Astrocyte (in vitro differentiated cells and primary cell): ENCODE data around the gene SLCO4A1. TPM values are rescaled to one million over a fixed set of nuclear protein-coding genes. Genes with fewer than 3 reads are reported as not detected.

Source experiments
- DNase-seq: peaks from one replicate; pipeline ENCODE4 v3.0.0-alpha.2; 2010; ENCODE audit warnings: low read depth
- FAIRE-seq: peaks from 2 replicates; lab custom pipeline; 2011; peaks lifted over from hg19 to GRCh38; lab: Jason Lieb, UNC
- H2AFZ ChIP-seq: 2 replicates; pipeline ENCODE4 v1.6.0; 2012; ENCODE audit warnings: low read depth, low read length, inconsistent platforms
- H3K27ac ChIP-seq: 2 replicates; pipeline ENCODE4 v1.5.1; 2011; ENCODE audit warnings: low read depth, low read length, inconsistent platforms
- H3K27me3 ChIP-seq: 2 replicates; pipeline ENCODE4 v1.6.0; 2011; ENCODE audit warnings: low read length, inconsistent platforms; ENCODE audit not compliant: insufficient read depth
- H3K36me3 ChIP-seq: 2 replicates; pipeline ENCODE4 v1.5.1; 2011; ENCODE audit warnings: low read length, inconsistent platforms; ENCODE audit not compliant: insufficient read depth
- H3K4me1 ChIP-seq: 2 replicates; pipeline ENCODE4 v1.5.1; 2011; ENCODE audit warnings: low read length, inconsistent platforms; ENCODE audit not compliant: insufficient read depth
- H3K4me2 ChIP-seq: 2 replicates; pipeline ENCODE4 v1.6.0; 2012; ENCODE audit warnings: low read length, inconsistent platforms
- H3K4me3 ChIP-seq: 2 replicates; pipeline ENCODE4 v1.5.1; 2011; ENCODE audit warnings: low read depth, mild to moderate bottlenecking, low read length, inconsistent platforms; ENCODE audit not compliant: insufficient read depth
- H3K79me2 ChIP-seq: 2 replicates; pipeline ENCODE4 v1.6.0; 2012; ENCODE audit warnings: mild to moderate bottlenecking, low read length, inconsistent platforms; ENCODE audit not compliant: insufficient read depth
- H3K9ac ChIP-seq: 2 replicates; pipeline ENCODE4 v1.6.0; 2012; ENCODE audit warnings: mild to moderate bottlenecking, low read length, inconsistent platforms
- H3K9me3 ChIP-seq: 2 replicates; pipeline ENCODE4 v1.5.1; 2012; ENCODE audit warnings: low read depth, mild to moderate bottlenecking, low read length, inconsistent platforms; ENCODE audit not compliant: insufficient read depth
- H4K20me1 ChIP-seq: 2 replicates; pipeline ENCODE4 v1.6.0; 2012; ENCODE audit warnings: low read length, inconsistent platforms; ENCODE audit not compliant: insufficient read depth
- H3K27ac Mint-ChIP-seq: one replicate; pipeline ENCODE4 v1.8.0; 2021; ENCODE audit warnings: mild to moderate bottlenecking, mixed read lengths; ENCODE audit not compliant: unreplicated experiment
- H3K27me3 Mint-ChIP-seq: one replicate; pipeline ENCODE4 v1.8.0; 2021; ENCODE audit warnings: low read depth, mixed read lengths; ENCODE audit not compliant: unreplicated experiment
- H3K36me3 Mint-ChIP-seq: one replicate; pipeline ENCODE4 v1.8.0; 2021; ENCODE audit warnings: low read depth, mixed read lengths; ENCODE audit not compliant: unreplicated experiment
- H3K4me1 Mint-ChIP-seq: one replicate; pipeline ENCODE4 v1.8.0; 2021; ENCODE audit warnings: low read depth, mixed read lengths; ENCODE audit not compliant: unreplicated experiment
- H3K4me3 Mint-ChIP-seq: one replicate; pipeline ENCODE4 v1.8.0; 2021; ENCODE audit warnings: mild to moderate bottlenecking, moderate library complexity, mixed read lengths; ENCODE audit not compliant: unreplicated experiment
- H3K9me3 Mint-ChIP-seq: one replicate; pipeline ENCODE4 v1.8.0; 2021; ENCODE audit warnings: mild to moderate bottlenecking, mixed read lengths; ENCODE audit not compliant: unreplicated experiment
- EZH2 ChIP-seq: IDR thresholded peaks from 2 replicates; pipeline ENCODE4 v1.6.1; 2012; ENCODE audit warnings: mild to moderate bottlenecking, low read length, inconsistent platforms; ENCODE audit not compliant: insufficient read depth
- total RNA-seq: library from RNA; stranded (reverse); gene quantifications from 2 replicates; pipeline ENCODE4 v1.2.1, GENCODE V29; 2021
- TF ChIP-seq, protein P1 (sequence below): IDR thresholded peaks from 2 replicates; pipeline ENCODE4 v1.5.1; 2011; ENCODE audit warnings: low read depth, mild to moderate bottlenecking, inconsistent platforms, low read length, moderate library complexity; ENCODE audit not compliant: insufficient read depth

Gene SLCO4A1
- total RNA-seq, 1 donor from 2014 or later: 0.43 TPM

DNA sequence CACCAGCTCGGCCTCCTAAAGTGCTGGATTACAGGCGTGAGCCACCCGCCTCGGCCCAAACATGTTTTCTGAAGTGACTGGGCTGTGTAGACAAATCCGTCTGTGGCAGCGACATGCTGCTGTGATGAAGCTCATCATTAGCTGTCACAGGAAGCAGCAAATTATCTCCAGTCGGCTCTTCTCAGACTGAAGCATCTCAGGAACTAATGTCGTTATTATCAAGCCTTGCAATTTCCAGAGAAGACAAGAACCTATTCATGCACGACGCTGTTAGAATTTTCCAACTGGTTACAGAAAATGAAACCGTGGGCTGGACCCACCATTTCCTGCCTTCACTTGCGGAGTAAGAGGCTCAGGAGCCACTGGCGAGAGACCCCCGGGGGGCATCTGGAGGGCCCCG is 49.2 kb downstream of the SLCO4A1 start:
- peaks cover 4% of the 10 kb centered on the region for H3K4me1 ChIP-seq
- no peak for TF ChIP-seq EZH2
- TF ChIP-seq, protein P1, sequence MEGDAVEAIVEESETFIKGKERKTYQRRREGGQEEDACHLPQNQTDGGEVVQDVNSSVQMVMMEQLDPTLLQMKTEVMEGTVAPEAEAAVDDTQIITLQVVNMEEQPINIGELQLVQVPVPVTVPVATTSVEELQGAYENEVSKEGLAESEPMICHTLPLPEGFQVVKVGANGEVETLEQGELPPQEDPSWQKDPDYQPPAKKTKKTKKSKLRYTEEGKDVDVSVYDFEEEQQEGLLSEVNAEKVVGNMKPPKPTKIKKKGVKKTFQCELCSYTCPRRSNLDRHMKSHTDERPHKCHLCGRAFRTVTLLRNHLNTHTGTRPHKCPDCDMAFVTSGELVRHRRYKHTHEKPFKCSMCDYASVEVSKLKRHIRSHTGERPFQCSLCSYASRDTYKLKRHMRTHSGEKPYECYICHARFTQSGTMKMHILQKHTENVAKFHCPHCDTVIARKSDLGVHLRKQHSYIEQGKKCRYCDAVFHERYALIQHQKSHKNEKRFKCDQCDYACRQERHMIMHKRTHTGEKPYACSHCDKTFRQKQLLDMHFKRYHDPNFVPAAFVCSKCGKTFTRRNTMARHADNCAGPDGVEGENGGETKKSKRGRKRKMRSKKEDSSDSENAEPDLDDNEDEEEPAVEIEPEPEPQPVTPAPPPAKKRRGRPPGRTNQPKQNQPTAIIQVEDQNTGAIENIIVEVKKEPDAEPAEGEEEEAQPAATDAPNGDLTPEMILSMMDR: no peak
- no peaks in the 10 kb centered on the region for H3K79me2 ChIP-seq
- no peak overlapping the region for H3K27ac Mint-ChIP-seq
- FAIRE-seq (no peak), DNase-seq (no peak)
- H3K27me3 Mint-ChIP-seq: peaks cover 42% of the 10 kb centered on the region
- peaks cover 14% of the 10 kb centered on the region for H3K27me3 ChIP-seq
- no peaks in the 10 kb centered on the region for H3K9me3 Mint-ChIP-seq
- H3K9me3 ChIP-seq: no peaks in the 10 kb centered on the region
- H3K4me3 Mint-ChIP-seq: no peak overlapping the region
- no peak overlapping the region for H2AFZ ChIP-seq
- H3K4me2 ChIP-seq: no peak overlapping the region
- H3K4me3 ChIP-seq: no peak overlapping the region
- no peak overlapping the region for H3K9ac ChIP-seq
- no peak overlapping the region for H3K27ac ChIP-seq
- peaks cover 3% of the 10 kb centered on the region for H3K36me3 Mint-ChIP-seq
- no peaks in the 10 kb centered on the region for H3K36me3 ChIP-seq
- no peaks in the 10 kb centered on the region for H4K20me1 ChIP-seq
- H3K4me1 Mint-ChIP-seq: peaks cover 9% of the 10 kb centered on the region

DNA sequence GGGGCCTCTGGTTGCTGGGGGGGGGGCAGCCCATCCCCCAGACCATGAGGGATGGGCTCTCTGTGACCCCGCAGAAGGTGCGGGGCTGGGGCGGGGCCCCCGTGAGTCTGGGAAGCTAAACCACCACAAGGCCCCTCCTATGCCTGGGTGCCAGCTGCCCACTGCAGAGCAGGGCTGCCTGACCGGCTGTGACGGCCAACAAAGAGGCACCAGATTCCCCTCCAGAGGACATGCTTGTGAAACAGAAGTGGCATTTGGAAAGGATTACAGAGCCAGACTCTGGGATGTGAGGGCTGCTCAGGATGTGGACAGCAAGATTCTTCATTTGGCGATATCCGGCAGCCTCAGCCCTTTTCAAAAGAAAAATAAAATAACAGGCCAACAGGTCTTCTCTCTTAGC is 49.9 kb downstream of the SLCO4A1 start:
- H3K27ac Mint-ChIP-seq: no peak overlapping the region
- Histone ChIP-seq H3K4me3 (no peak overlapping the region), H3K27ac (no peak overlapping the region), H3K4me2 (no peak overlapping the region), H3K36me3 (no peaks in the 10 kb centered on the region), H3K27me3 (peaks cover 14% of the 10 kb centered on the region), H4K20me1 (no peaks in the 10 kb centered on the region), H3K4me1 (peaks cover 4% of the 10 kb centered on the region), H2AFZ (no peak overlapping the region), H3K9ac (no peak overlapping the region), H3K79me2 (no peaks in the 10 kb centered on the region), H3K9me3 (no peaks in the 10 kb centered on the region)
- no peak for FAIRE-seq
- H3K4me1 Mint-ChIP-seq: peaks cover 9% of the 10 kb centered on the region
- no peaks in the 10 kb centered on the region for H3K9me3 Mint-ChIP-seq
- no peak for DNase-seq
- TF ChIP-seq EZH2: no peak
- TF ChIP-seq, protein P1: no peak
- no peak overlapping the region for H3K4me3 Mint-ChIP-seq
- H3K36me3 Mint-ChIP-seq: peaks cover 3% of the 10 kb centered on the region
- peaks cover 44% of the 10 kb centered on the region for H3K27me3 Mint-ChIP-seq

DNA sequence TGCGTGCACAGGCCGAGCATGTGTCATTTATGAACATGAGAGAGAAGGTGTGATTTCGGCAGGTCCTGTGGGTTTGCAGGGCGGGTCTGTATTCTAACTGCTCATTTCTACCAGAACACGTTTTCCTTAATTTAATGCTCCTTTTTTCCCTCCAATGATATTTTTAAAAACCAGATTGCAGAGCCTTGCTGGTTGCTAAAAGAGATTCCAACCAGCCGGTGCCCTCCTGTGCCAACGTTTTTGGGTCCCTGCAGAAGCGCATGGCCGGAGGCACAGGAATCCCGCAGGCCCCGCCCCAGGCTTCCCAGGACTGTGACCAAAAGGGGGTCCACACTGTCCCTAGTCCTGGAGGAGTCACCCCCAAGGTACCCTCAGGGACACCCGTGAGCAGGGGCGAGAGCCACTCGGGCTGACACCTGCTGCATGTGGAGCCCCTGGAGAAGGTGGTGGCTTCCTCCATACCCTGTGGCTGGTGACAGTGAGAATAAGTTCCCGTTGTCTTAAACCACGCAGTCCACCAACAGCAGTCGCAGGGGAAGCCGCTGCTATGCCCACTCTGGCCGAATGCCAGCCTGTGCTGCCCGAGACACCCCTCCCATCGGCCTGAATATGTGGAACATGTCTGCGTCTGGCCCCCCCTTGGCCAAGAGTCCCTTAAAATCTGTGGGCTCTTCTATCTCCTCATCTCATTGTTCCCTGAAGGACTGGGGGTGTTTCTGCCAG is 50.7 kb downstream of the SLCO4A1 start:
- H3K9me3 Mint-ChIP-seq: no peaks in the 10 kb centered on the region
- H3K4me1 Mint-ChIP-seq: peaks cover 9% of the 10 kb centered on the region
- Histone ChIP-seq H3K36me3 (no peaks in the 10 kb centered on the region), H3K9ac (no peak overlapping the region), H3K4me3 (no peak overlapping the region), H3K4me2 (no peak overlapping the region), H3K4me1 (peaks cover 4% of the 10 kb centered on the region), H3K27ac (no peak overlapping the region), H3K79me2 (no peaks in the 10 kb centered on the region), H4K20me1 (no peaks in the 10 kb centered on the region), H3K9me3 (no peaks in the 10 kb centered on the region), H2AFZ (no peak overlapping the region), H3K27me3 (peaks cover 14% of the 10 kb centered on the region)
- TF ChIP-seq EZH2: no peak
- TF ChIP-seq, protein P1: no peak
- no peak overlapping the region for H3K27ac Mint-ChIP-seq
- H3K36me3 Mint-ChIP-seq: peaks cover 3% of the 10 kb centered on the region
- H3K4me3 Mint-ChIP-seq: no peak overlapping the region
- no peak for FAIRE-seq
- DNase-seq: no peak
- peaks cover 52% of the 10 kb centered on the region for H3K27me3 Mint-ChIP-seq
